A673 (cell line): Measurements from ENCODE around the gene ADRB2. TPM values are rescaled to one million over a fixed set of nuclear protein-coding genes. Genes with fewer than 3 reads are reported as not detected.

Source experiments
- BruUV-seq: library from RNA; stranded (reverse); fragments of 400-500 nt; replicated peaks from 2 replicates; lab custom pipeline; 2021; lab: Mats Ljungman, UMichigan
- CTCF ChIA-PET: fragments of 300-600 bp; sonication (Branson Sonifier 250); formaldehyde crosslinking; loops from one replicate; lab custom pipeline; 2022; ENCODE audit warnings: antibody characterized with exemption; lab: Charles Lee
- POLR2A ChIA-PET: fragments of 300-600 bp; sonication (Branson Sonifier 250); formaldehyde crosslinking; loops from one replicate; lab custom pipeline; 2022; ENCODE audit warnings: antibody characterized with exemption; ENCODE audit not compliant: low non-redundant PET; lab: Charles Lee
- DNase-seq: peaks from one replicate; pipeline ENCODE4 v3.0.0-alpha.2; 2015; ENCODE audit warnings: low spot score
- H3K27ac ChIP-seq: fragments of 200-600 bp; sonication (generic); 2 replicates; pipeline ENCODE4 v1.5.1; 2016; ENCODE audit warnings: mixed run types, low read depth, mild to moderate bottlenecking, mixed read lengths, antibody characterized with exemption, low read length; ENCODE audit not compliant: poor library complexity, severe bottlenecking
- H3K27me3 ChIP-seq: fragments of 200-600 bp; sonication (generic); replicated peaks from 2 replicates; pipeline ENCODE4 v1.6.1; 2017; ENCODE audit warnings: mixed run types, low read depth, mild to moderate bottlenecking, mixed read lengths, antibody characterized with exemption, low read length; ENCODE audit not compliant: insufficient read depth, poor library complexity
- H3K36me3 ChIP-seq: fragments of 200-600 bp; sonication (generic); 2 replicates; pipeline ENCODE4 v1.6.1; 2016; ENCODE audit warnings: mixed run types, mild to moderate bottlenecking, mixed read lengths, antibody characterized with exemption, low read length; ENCODE audit not compliant: insufficient read depth, poor library complexity, severe bottlenecking
- H3K4me1 ChIP-seq: fragments of 200-600 bp; sonication (generic); 2 replicates; pipeline ENCODE4 v1.6.1; 2017; ENCODE audit warnings: mixed run types, mild to moderate bottlenecking, mixed read lengths, antibody characterized with exemption, low read length; ENCODE audit not compliant: insufficient read depth, poor library complexity, severe bottlenecking
- H3K4me3 ChIP-seq: fragments of 200-600 bp; sonication (generic); 2 replicates; pipeline ENCODE4 v1.5.1; 2016; ENCODE audit warnings: low read depth, mixed run types, mild to moderate bottlenecking, mixed read lengths, low read length; ENCODE audit not compliant: poor library complexity, severe bottlenecking
- H3K9me3 ChIP-seq: fragments of 200-600 bp; sonication (generic); 2 replicates; pipeline ENCODE4 v1.6.1; 2016; ENCODE audit warnings: mixed run types, low read depth, mild to moderate bottlenecking, mixed read lengths, antibody characterized with exemption, low read length; ENCODE audit not compliant: poor library complexity, severe bottlenecking
- CTCF ChIP-seq: fragments of 300-800, 200-600 bp; sonication (generic); conservative IDR thresholded peaks from 2 replicates; pipeline ENCODE4 v1.5.1; 2017; ENCODE audit warnings: low read depth, mild to moderate bottlenecking, antibody characterized with exemption, low read length, moderate library complexity, mixed read lengths
- EZH2 ChIP-seq: fragments of 200-600 bp; sonication (generic); IDR thresholded peaks from 2 replicates; pipeline ENCODE4 v1.6.1; 2017; ENCODE audit warnings: borderline replicate concordance, low read depth, mild to moderate bottlenecking, mixed read lengths, antibody characterized with exemption, low read length; ENCODE audit not compliant: poor library complexity, severe bottlenecking
- intact Hi-C: fragments of 100-400 bp; cut with micrococcal nuclease; formaldehyde crosslinking; loops from one replicate; pipeline ENCODE4 v1.10.0; 2022; ENCODE audit not compliant: unreplicated experiment
- total RNA-seq: library from RNA; stranded (reverse); gene quantifications from 2 replicates; pipeline ENCODE4 v1.2.3, GENCODE V29; 2021

The ADRB2 gene
- total RNA-seq, 1 experiment from 2014 or later, result not detected

- BruUV-seq, result no TSS peak
- H3K4me3 ChIP-seq, result no peak overlapping the region
- peaks cover 23% of the 10 kb centered on the region for H3K27me3 ChIP-seq
- H3K36me3 ChIP-seq, result no peaks in the 10 kb centered on the region
- no peak for DNase-seq
- TF ChIP-seq CTCF (no peak), EZH2 (no peak)
- H3K4me1 ChIP-seq, result no peaks in the 10 kb centered on the region
- POLR2A ChIA-PET, result no interaction called here
- intact Hi-C loops, result no loop called here
- CTCF ChIA-PET, result no interaction called here
- no peak overlapping the region for H3K27ac ChIP-seq
- no peaks in the 10 kb centered on the region for H3K9me3 ChIP-seq
Observed at GRCh38 chr5:148848393-148849031, 22.1 kb downstream of the ADRB2 start.

GRCh38 chr5:148849461-148849860 lies 23.1 kb downstream of the ADRB2 start:
- TF ChIP-seq CTCF, result no peak
- TF ChIP-seq EZH2, result no peak
- BruUV-seq, result no TSS peak
- Histone ChIP-seq H3K9me3 (no peaks in the 10 kb centered on the region), H3K27ac (no peak overlapping the region), H3K27me3 (peaks cover 23% of the 10 kb centered on the region), H3K36me3 (no peaks in the 10 kb centered on the region), H3K4me1 (no peaks in the 10 kb centered on the region), H3K4me3 (no peak overlapping the region)
- ChIA-PET POLR2A (no interaction called here), CTCF (no interaction called here)
- intact Hi-C loops, result no loop called here
- DNase-seq, result no peak

GRCh38 chr5:148850836-148851235 lies 24.4 kb downstream of the ADRB2 start:
- intact Hi-C loops, result no loop called here
- Histone ChIP-seq H3K36me3 (no peaks in the 10 kb centered on the region), H3K27ac (no peak overlapping the region), H3K9me3 (no peaks in the 10 kb centered on the region), H3K27me3 (peaks cover 23% of the 10 kb centered on the region), H3K4me3 (no peak overlapping the region), H3K4me1 (no peaks in the 10 kb centered on the region)
- ChIA-PET CTCF (no interaction called here), POLR2A (no interaction called here)
- BruUV-seq, result no TSS peak
- TF ChIP-seq EZH2 (no peak), CTCF (no peak)
- no peak for DNase-seq
